Endodermal cell (in vitro differentiated cells): ENCODE measurements around the gene DENND1A. TPM values are rescaled to one million over a fixed set of nuclear protein-coding genes. Genes with fewer than 3 reads are reported as not detected.

Experiments
- DNase-seq: peaks from one replicate; pipeline ENCODE4 v3.0.0-alpha.2; 2017
- H3K27ac ChIP-seq: 2 replicates; pipeline ENCODE4 v1.5.1; 2013; ENCODE audit warnings: mild to moderate bottlenecking, low read depth, low read length, moderate library complexity
- H3K27me3 ChIP-seq: 2 replicates; pipeline ENCODE4 v1.6.1; 2013; ENCODE audit warnings: mild to moderate bottlenecking, low read length, moderate library complexity; ENCODE audit not compliant: insufficient read depth, control insufficient read depth, poor library complexity, severe bottlenecking
- H3K36me3 ChIP-seq: 2 replicates; pipeline ENCODE4 v1.7.0; 2013; ENCODE audit warnings: mild to moderate bottlenecking, low read length, moderate library complexity; ENCODE audit not compliant: control insufficient read depth, insufficient read depth
- H3K4me1 ChIP-seq: one replicate; pipeline ENCODE4 v1.7.0; 2013; ENCODE audit warnings: low read length; ENCODE audit not compliant: control insufficient read depth, insufficient read depth
- H3K4me3 ChIP-seq: 2 replicates; pipeline ENCODE4 v1.5.1; 2013; ENCODE audit warnings: mild to moderate bottlenecking, low read length, moderate library complexity
- H3K9ac ChIP-seq: 2 replicates; pipeline ENCODE4 v1.6.1; 2013; ENCODE audit warnings: mild to moderate bottlenecking, low read length, moderate library complexity; ENCODE audit not compliant: poor library complexity, severe bottlenecking; ENCODE audit errors: extremely low read depth
- H3K9me3 ChIP-seq: 2 replicates; pipeline ENCODE4 v1.6.1; 2013; ENCODE audit warnings: mild to moderate bottlenecking, low read length, moderate library complexity; ENCODE audit not compliant: control insufficient read depth
- H3K27ac Mint-ChIP-seq: 2 replicates; pipeline ENCODE4 v1.8.0; 2020; ENCODE audit warnings: mixed read lengths
- H3K27me3 Mint-ChIP-seq: 2 replicates; pipeline ENCODE4 v1.8.0; 2021; ENCODE audit warnings: mild to moderate bottlenecking, mixed read lengths; ENCODE audit not compliant: insufficient read depth
- H3K36me3 Mint-ChIP-seq: 2 replicates; pipeline ENCODE4 v1.8.0; 2020; ENCODE audit warnings: low read depth, mixed read lengths
- H3K4me1 Mint-ChIP-seq: 2 replicates; pipeline ENCODE4 v1.8.0; 2020; ENCODE audit warnings: mixed read lengths
- H3K4me3 Mint-ChIP-seq: 2 replicates; pipeline ENCODE4 v1.8.0; 2020; ENCODE audit warnings: mild to moderate bottlenecking, moderate library complexity, mixed read lengths
- H3K9me3 Mint-ChIP-seq: 2 replicates; pipeline ENCODE4 v1.8.0; 2020; ENCODE audit warnings: mild to moderate bottlenecking, mixed read lengths
- WGBS, 2 experiments: methylation state at CpG; one replicate each; pipeline versions ENCODE4 v1.1.5 to v1.1.7; 2013; ENCODE audit warnings: missing lambda C conversion rate in 2 of 2, mixed read lengths in 1 of 2; ENCODE audit not compliant: insufficient coverage in 1 of 2, insufficient read length in 1 of 2; 5-methylcytosine and 5-hydroxymethylcytosine counted together
- total RNA-seq, 2 donors: library from RNA; stranded (reverse); fragmentation: NEBNext Ultra II Directional in 1 of 2; extraction: Animal tissue kit (Norgen Biotek cat#: 25700) in 1 of 2; gene quantifications; 2 replicates in 1 of 2; 3 replicates in 1 of 2; pipeline ENCODE4 v1.2.1, GENCODE V29; 2021
- TF ChIP-seq, protein P1 (sequence below): fragments of 200-600 bp; sonication (generic); conservative IDR thresholded peaks from 2 replicates; pipeline ENCODE4 v1.5.0; 2021; ENCODE audit warnings: antibody characterized with exemption, mild to moderate bottlenecking

Gene DENND1A
- total RNA-seq, 2 donors from 2014 or later = 29.5 to 38.4 TPM

DNA sequence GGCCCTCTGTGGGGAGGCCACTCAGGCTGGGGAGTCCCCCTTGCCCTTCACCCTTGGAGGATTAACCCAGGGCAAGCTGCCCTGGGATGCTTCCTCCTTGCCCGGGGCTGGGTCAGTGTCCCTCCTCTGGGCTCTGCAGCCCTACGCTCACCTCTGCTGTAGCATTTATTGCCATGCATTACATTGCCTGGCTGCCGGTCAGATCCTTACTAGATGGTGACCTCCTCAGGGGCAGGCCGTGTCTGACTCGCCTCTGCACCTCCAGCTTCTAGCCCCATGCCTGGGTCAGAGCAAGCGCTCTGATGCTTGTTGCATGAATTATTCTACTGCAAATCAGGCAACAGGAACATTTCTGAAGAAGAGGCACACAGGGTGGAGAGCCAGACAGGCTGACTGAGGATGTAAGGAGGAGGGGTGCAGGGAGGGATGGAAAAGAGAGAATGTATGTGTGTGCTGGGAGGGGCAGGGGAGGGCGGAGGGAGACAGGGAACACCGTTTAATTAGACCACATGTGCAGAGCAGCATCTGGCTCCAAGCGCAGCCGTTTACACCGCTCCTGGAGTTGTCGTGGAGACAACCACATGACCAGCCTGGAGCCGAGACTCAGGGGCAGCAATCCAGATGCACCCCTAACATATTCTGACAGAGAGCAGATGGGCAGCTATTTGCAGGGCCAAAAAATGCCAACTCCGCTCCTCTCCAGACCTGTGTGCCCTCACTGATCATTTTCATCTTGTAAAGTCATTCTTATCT is 456.9 kb downstream of the DENND1A start:
- no peaks in the 10 kb centered on the region for H3K36me3 Mint-ChIP-seq
- Histone ChIP-seq H3K4me1 (no peaks in the 10 kb centered on the region), H3K4me3 (no peak overlapping the region), H3K27ac (peak overlapping the region; percentile 29), H3K9ac (no peak overlapping the region), H3K9me3 (no peaks in the 10 kb centered on the region), H3K27me3 (no peaks in the 10 kb centered on the region), H3K36me3 (no peaks in the 10 kb centered on the region)
- no peak for DNase-seq
- H3K27me3 Mint-ChIP-seq = no peaks in the 10 kb centered on the region
- TF ChIP-seq, protein P1, sequence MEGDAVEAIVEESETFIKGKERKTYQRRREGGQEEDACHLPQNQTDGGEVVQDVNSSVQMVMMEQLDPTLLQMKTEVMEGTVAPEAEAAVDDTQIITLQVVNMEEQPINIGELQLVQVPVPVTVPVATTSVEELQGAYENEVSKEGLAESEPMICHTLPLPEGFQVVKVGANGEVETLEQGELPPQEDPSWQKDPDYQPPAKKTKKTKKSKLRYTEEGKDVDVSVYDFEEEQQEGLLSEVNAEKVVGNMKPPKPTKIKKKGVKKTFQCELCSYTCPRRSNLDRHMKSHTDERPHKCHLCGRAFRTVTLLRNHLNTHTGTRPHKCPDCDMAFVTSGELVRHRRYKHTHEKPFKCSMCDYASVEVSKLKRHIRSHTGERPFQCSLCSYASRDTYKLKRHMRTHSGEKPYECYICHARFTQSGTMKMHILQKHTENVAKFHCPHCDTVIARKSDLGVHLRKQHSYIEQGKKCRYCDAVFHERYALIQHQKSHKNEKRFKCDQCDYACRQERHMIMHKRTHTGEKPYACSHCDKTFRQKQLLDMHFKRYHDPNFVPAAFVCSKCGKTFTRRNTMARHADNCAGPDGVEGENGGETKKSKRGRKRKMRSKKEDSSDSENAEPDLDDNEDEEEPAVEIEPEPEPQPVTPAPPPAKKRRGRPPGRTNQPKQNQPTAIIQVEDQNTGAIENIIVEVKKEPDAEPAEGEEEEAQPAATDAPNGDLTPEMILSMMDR = no peak
- H3K27ac Mint-ChIP-seq = no peak overlapping the region
- H3K4me3 Mint-ChIP-seq = no peak overlapping the region
- WGBS, 2 experiments = 90 to 96% methylated on average over 11 to 14 of the region's 14 CpGs
- H3K4me1 Mint-ChIP-seq = peaks cover 23% of the 10 kb centered on the region
- H3K9me3 Mint-ChIP-seq = no peaks in the 10 kb centered on the region

- Histone ChIP-seq H3K9me3 (no peaks in the 10 kb centered on the region), H3K4me3 (no peak overlapping the region), H3K36me3 (no peaks in the 10 kb centered on the region), H3K4me1 (no peaks in the 10 kb centered on the region), H3K27ac (no peak overlapping the region), H3K9ac (no peak overlapping the region), H3K27me3 (no peaks in the 10 kb centered on the region)
- Mint-ChIP-seq H3K27ac (no peak overlapping the region), H3K27me3 (no peaks in the 10 kb centered on the region), H3K4me1 (peaks cover 28% of the 10 kb centered on the region), H3K9me3 (no peaks in the 10 kb centered on the region), H3K36me3 (no peaks in the 10 kb centered on the region), H3K4me3 (no peak overlapping the region)
- 93 to 100% methylated on average over 6 to 12 of the region's 12 CpGs for WGBS, 2 experiments
- DNase-seq = no peak
- TF ChIP-seq, protein P1 = no peak
Measured at GRCh38 chr9:123471843-123472570, 457.9 kb downstream of the DENND1A start.

DNA sequence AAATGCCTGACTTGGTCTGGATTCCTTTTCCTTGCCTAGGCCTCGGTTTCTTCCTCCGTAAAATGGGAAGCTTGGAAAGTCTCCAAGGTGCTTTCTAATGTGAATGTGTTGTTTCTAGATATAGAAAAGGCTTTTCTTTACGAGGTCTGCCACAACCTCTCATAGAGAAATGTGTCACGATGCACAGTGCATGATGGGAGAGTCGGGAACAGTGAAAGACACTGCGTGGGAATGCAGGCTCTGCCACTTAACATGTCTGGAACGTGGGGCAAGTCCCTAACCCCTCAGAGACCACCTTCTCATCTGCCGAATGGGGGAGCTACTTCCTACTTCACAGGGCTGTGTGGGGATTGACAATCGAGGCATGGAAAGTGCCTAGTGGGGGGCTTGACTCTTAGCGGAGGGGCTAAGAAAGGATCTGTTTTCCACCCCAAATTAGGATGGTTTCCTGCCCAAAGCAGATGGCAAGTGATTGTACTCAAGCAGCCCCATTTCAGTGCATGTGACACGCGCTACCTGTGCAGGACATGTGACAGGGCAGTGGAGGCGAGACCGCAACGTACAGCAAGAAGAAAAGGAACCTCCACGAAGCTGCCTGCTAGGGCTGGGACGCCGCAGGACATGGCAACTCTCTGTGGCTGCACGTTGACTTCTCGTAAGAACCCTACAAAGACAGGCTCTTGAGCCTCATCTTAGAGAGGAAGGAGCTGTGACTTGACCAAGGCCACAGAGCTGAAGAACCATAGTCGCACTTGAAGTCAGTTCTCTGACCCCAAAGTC is 458.7 kb downstream of the DENND1A start:
- no peak overlapping the region for H3K4me3 ChIP-seq
- H3K9ac ChIP-seq = no peak overlapping the region
- H3K36me3 Mint-ChIP-seq = no peaks in the 10 kb centered on the region
- H3K4me3 Mint-ChIP-seq = no peak overlapping the region
- no peaks in the 10 kb centered on the region for H3K9me3 Mint-ChIP-seq
- H3K27ac Mint-ChIP-seq = no peak overlapping the region
- H3K4me1 ChIP-seq = no peaks in the 10 kb centered on the region
- H3K27me3 Mint-ChIP-seq = no peaks in the 10 kb centered on the region
- 93% methylated on average over 16 to 21 of the region's 21 CpGs for WGBS, 2 experiments
- H3K27ac ChIP-seq = no peak overlapping the region
- H3K36me3 ChIP-seq = no peaks in the 10 kb centered on the region
- H3K9me3 ChIP-seq = no peaks in the 10 kb centered on the region
- TF ChIP-seq, protein P1 = no peak
- no peaks in the 10 kb centered on the region for H3K27me3 ChIP-seq
- no peak for DNase-seq
- H3K4me1 Mint-ChIP-seq = peaks cover 28% of the 10 kb centered on the region
